ENCODE results near the gene LRRC58. TPM values are rescaled to one million over a fixed set of nuclear protein-coding genes. Genes with fewer than 3 reads are reported as not detected.

The LRRC58 gene
- total and polyA plus RNA-seq, 2 donors from 2014 or later = 6.4 to 23.1 TPM

GRCh38 chr3:120355486-120355885 lies 6.3 kb upstream of the LRRC58 start:
- Histone ChIP-seq H3K9me3 (ENCODE audit: control insufficient read depth in 2 of 3, insufficient read depth in 1 of 3, low read length in 3 of 3) (no peaks in the 10 kb centered on the region), H3K27me3 (ENCODE audit: control insufficient read depth, insufficient read depth, low read length) (no peaks in the 10 kb centered on the region), H3K4me1 (ENCODE audit: control insufficient read depth in 2 of 3, insufficient read depth in 2 of 3, low read depth in 1 of 3, low read length in 3 of 3) (peaks cover 0 to 10% (median 0%) of the 10 kb centered on the region in 3 donors), H3K27ac (ENCODE audit: low read depth in 2 of 2, low read length in 2 of 2) (no peak overlapping the region), H3K9ac (ENCODE audit: low read length in 3 of 3) (no peak overlapping the region), H3K36me3 (ENCODE audit: control insufficient read depth in 2 of 3, insufficient read depth in 3 of 3, low read length in 3 of 3) (no peaks in the 10 kb centered on the region), H3K4me3 (ENCODE audit: low read length in 3 of 3) (no peak overlapping the region)
- no peak for FAIRE-seq
- TF ChIP-seq, protein P1, sequence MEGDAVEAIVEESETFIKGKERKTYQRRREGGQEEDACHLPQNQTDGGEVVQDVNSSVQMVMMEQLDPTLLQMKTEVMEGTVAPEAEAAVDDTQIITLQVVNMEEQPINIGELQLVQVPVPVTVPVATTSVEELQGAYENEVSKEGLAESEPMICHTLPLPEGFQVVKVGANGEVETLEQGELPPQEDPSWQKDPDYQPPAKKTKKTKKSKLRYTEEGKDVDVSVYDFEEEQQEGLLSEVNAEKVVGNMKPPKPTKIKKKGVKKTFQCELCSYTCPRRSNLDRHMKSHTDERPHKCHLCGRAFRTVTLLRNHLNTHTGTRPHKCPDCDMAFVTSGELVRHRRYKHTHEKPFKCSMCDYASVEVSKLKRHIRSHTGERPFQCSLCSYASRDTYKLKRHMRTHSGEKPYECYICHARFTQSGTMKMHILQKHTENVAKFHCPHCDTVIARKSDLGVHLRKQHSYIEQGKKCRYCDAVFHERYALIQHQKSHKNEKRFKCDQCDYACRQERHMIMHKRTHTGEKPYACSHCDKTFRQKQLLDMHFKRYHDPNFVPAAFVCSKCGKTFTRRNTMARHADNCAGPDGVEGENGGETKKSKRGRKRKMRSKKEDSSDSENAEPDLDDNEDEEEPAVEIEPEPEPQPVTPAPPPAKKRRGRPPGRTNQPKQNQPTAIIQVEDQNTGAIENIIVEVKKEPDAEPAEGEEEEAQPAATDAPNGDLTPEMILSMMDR (IDR thresholded peaks at IDR 0.05; ENCODE audit: borderline replicate concordance, extremely low read depth, insufficient read depth) = no peak
- intact Hi-C loops (cut with DNase I) = no loop called here
- DNase-seq = no peak

DNA sequence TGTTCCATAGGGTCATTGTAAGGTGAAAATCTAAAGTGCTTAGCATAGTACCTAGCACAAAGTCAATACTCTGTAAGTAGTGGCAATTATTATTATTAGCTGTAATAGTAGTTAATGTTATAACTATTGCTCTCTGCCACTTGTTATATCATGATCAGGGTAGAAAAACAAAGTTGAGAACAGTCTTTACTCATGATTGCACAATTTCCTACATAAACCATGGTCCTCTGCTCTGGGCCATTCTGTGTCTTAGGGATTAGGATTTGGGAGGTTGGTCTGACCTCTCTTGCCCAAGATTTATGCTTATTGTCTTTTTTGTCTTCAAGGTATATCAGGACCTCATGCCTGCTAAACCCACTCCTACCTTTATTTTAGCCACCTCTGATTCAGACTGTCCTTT lies 4.3 kb upstream of the LRRC58 start:
- TF ChIP-seq, protein P1 (IDR thresholded peaks at IDR 0.05; ENCODE audit: borderline replicate concordance, extremely low read depth, insufficient read depth) = no peak
- Histone ChIP-seq H3K4me3 (ENCODE audit: low read length in 3 of 3) (no peak overlapping the region), H3K4me1 (ENCODE audit: control insufficient read depth in 2 of 3, insufficient read depth in 2 of 3, low read depth in 1 of 3, low read length in 3 of 3) (peaks cover 0 to 10% (median 0%) of the 10 kb centered on the region in 3 donors), H3K27ac (ENCODE audit: low read depth in 2 of 2, low read length in 2 of 2) (no peak overlapping the region), H3K36me3 (ENCODE audit: control insufficient read depth in 2 of 3, insufficient read depth in 3 of 3, low read length in 3 of 3) (no peaks in the 10 kb centered on the region), H3K9ac (ENCODE audit: low read length in 3 of 3) (no peak overlapping the region), H3K27me3 (ENCODE audit: control insufficient read depth, insufficient read depth, low read length) (no peaks in the 10 kb centered on the region), H3K9me3 (ENCODE audit: control insufficient read depth in 2 of 3, insufficient read depth in 1 of 3, low read length in 3 of 3) (no peaks in the 10 kb centered on the region)
- DNase-seq = no peak
- intact Hi-C loops (cut with DNase I) = no loop called here
- FAIRE-seq = no peak

DNA sequence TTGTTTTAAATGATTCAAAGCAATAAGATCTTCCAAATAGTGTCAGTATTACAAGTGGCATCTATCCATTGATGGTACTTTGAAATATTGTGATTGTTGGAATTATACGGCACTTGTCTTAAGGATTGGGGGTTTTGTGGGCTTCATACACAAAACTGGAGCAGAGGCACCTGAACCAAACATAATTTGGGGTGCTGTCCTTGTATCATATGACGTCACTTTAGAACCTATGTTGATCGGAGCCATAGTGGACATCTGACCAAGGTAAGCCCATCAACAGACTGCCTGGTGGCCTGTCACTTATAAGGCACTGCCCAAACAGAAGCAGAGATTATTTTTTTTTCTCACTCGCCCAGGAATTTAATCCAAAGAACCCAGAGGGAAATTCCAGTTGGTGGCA lies 2.9 kb upstream of the LRRC58 start:
- Histone ChIP-seq H3K4me3 (ENCODE audit: low read length in 3 of 3) (no peak overlapping the region), H3K27me3 (ENCODE audit: control insufficient read depth, insufficient read depth, low read length) (no peaks in the 10 kb centered on the region), H3K9ac (ENCODE audit: low read length in 3 of 3) (no peak overlapping the region), H3K27ac (ENCODE audit: low read depth in 2 of 2, low read length in 2 of 2) (no peak overlapping the region), H3K36me3 (ENCODE audit: control insufficient read depth in 2 of 3, insufficient read depth in 3 of 3, low read length in 3 of 3) (no peaks in the 10 kb centered on the region), H3K9me3 (ENCODE audit: control insufficient read depth in 2 of 3, insufficient read depth in 1 of 3, low read length in 3 of 3) (no peaks in the 10 kb centered on the region), H3K4me1 (ENCODE audit: control insufficient read depth in 2 of 3, insufficient read depth in 2 of 3, low read depth in 1 of 3, low read length in 3 of 3) (peaks cover 4 to 10% (median 6%) of the 10 kb centered on the region in 3 donors)
- no peak for FAIRE-seq
- TF ChIP-seq, protein P1 (IDR thresholded peaks at IDR 0.05; ENCODE audit: borderline replicate concordance, extremely low read depth, insufficient read depth) = no peak
- DNase-seq = no peak
- intact Hi-C loops (cut with DNase I) = no loop called here

DNA sequence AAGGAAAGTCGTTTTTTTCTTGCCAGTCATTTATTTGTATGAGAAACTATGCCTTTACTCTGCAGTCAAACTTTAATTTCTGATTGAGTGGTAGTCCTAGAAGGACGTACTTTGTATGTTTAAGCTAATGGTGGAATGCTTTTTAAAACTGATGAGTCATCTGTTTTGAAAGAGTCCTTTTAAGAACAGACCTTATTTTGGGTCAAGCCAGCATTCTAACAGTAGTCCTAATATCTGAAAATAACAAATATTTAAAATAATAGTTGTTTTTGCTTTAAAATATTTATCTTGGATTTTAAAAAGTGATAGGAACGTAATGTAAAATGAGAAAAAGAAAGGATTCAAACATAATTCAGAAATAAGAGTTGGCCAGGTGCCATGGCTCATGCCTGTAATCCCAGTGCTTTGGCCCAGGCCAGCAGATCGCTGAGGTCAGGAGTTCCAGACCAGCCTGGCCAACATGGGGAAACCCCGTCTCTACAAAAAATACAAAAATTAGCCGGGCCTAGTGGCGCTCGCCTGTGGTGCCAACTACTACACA lies 1.3 kb upstream of the LRRC58 start:
- intact Hi-C loops (cut with DNase I) = no loop called here
- peak in 3 of 5 donors; percentile 27 to 65 (median 33) for DNase-seq
- H3K4me3 ChIP-seq (ENCODE audit: low read length in 3 of 3) = peak overlapping the region in 1 of 3 donors; percentile 74
- no peaks in the 10 kb centered on the region for H3K9me3 ChIP-seq (ENCODE audit: control insufficient read depth in 2 of 3, insufficient read depth in 1 of 3, low read length in 3 of 3)
- H3K4me1 ChIP-seq (ENCODE audit: control insufficient read depth in 2 of 3, insufficient read depth in 2 of 3, low read depth in 1 of 3, low read length in 3 of 3) = peaks cover 4 to 18% (median 6%) of the 10 kb centered on the region in 3 donors
- no peaks in the 10 kb centered on the region for H3K27me3 ChIP-seq (ENCODE audit: control insufficient read depth, insufficient read depth, low read length)
- TF ChIP-seq, protein P1 (IDR thresholded peaks at IDR 0.05; ENCODE audit: borderline replicate concordance, extremely low read depth, insufficient read depth) = no peak
- H3K36me3 ChIP-seq (ENCODE audit: control insufficient read depth in 2 of 3, insufficient read depth in 3 of 3, low read length in 3 of 3) = no peaks in the 10 kb centered on the region
- peak overlapping the region; percentile 64 to 98 for H3K27ac ChIP-seq (ENCODE audit: low read depth in 2 of 2, low read length in 2 of 2)
- peak overlapping the region in 1 of 3 donors; percentile 98 for H3K9ac ChIP-seq (ENCODE audit: low read length in 3 of 3)
- no peak for FAIRE-seq

Measured in kidney (tissue), 14 donors.